Activated naive CD4-positive, alpha-beta T cell treated with anti-CD3 and anti-CD28 coated beads, Interleukin-2, amount 50 U/mL, for 16 hours (primary cell): ENCODE results near the gene CD52.

Experiments used
- DNase-seq: peaks from one replicate; pipeline ENCODE4 v3.0.0-alpha.2; 2020

The CD52 gene

DNA sequence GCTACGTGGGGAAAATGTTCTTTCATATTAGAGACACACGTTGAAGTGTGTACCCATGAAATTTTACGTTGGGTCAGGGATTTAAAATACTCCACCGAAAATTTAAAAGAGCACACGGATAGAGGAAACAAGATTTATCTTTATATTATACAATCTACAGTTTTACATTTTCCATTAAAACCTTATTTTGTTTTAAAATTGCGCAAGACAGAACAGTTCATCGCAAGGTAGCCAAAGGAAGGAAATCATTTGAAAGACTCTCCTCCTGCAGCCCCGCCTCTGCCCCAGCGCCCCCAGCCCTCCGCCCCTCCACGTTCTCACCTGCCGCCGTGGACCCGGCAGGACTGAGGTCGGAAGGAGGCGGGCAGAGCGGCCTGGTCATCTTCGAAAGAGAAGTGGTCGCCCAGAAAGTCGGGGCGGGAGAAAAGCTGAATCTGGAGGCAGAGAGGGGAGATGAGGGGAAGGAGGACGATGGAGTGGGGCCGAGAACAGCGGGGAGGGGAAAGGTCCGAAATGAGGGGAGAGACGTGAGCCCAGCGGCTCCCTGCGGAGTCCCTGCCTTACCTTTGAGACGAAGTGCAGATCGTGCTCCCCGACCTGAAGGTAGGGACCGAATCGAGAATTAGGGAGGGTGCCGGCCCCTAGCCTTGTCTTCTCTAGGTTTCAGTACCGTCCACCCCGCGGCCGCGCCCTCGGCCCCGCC lies 18.2 kb downstream of the CD52 start:
- DNase-seq: no peak

DNA sequence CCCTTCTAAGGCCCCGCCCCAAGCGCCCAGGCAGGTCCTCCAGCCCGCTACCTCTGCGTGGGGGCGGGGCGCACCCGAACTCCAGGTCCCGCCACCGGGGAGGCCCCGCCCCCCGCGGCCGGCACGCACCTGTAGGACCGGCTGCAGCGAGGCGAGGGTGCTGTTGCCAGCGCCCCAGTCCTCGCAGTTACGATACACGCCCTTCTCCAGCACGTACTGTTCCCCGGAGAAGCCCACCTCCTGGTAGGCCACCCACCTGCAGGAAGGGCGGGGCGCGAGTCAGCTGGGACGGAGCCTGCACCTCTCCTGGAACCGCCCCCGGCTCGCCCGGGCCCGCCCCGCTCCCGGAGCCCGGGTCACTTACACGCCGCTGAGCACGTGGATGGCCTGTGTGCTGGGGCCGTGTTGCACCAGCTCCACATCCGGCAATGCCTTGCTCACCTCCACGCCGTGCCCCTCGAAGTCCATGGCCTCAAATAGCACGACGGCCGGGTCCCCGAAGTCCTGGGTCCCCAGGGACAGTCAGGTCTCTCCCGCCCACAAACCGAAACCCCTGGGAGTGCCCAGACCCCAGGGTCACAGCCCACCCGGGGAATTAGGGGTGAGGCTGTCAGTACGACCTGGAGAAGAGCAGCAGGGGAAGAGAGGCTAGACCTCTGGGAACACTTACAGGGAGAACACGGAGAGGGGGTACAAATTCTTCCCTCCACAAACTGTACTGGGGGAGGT lies 18.9 kb downstream of the CD52 start:
- DNase-seq: peak; percentile 84

DNA sequence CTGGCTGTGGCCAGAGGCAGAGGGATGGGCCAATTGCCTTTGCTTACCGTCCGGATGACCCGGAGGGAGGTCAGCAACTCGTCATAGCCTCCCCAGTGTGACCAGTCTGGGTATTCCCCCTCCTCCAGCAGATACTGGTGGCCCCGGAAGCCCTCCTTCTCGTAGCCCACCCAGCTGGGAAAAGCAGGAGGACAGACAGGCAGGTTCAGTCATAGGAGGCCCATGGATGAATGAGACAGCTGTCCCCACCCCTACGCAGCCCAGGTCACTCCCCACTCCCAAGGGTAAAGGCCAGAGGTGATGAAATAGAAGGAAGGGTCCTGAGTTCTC lies 19.4 kb downstream of the CD52 start:
- no peak for DNase-seq

DNA sequence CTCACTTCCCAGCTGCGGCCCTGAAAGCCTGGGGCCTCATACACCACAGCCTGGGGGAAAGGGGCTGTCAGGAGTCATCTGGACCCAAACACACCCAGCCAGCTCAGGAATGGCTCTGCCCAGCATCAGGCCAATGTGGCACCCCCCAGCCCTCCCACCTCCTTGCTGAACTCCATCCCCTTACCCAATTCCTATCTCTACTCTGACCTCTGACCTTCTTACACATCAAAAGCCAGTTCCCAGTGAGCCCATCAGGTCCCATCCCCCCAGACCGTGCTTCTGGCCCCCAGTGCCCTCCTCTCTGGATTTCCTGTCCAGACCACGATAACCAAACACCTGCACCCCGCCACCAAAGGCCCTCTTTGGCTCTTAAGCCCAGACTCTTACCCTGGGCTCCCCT lies 19.9 kb downstream of the CD52 start:
- DNase-seq: no peak

DNA sequence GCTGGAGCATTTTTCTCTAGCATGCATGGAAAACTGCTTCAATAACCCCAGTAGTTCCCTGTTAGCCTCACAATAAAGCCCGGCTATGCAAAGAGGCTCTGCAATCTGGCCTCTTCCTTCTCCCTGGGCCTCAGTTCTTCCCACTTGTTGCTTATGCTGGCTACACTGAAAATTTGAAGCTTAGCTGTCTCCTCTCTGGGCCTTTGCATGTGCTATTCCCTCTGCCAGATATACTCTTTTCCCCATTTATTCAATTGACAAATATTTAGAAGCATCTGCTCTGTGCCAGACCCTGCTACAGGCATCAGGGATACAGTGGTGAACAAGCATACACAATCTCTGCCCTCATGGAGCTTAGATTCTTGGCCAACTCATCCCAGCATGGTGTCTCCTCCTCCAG lies 20.9 kb downstream of the CD52 start:
- DNase-seq: no peak

DNA sequence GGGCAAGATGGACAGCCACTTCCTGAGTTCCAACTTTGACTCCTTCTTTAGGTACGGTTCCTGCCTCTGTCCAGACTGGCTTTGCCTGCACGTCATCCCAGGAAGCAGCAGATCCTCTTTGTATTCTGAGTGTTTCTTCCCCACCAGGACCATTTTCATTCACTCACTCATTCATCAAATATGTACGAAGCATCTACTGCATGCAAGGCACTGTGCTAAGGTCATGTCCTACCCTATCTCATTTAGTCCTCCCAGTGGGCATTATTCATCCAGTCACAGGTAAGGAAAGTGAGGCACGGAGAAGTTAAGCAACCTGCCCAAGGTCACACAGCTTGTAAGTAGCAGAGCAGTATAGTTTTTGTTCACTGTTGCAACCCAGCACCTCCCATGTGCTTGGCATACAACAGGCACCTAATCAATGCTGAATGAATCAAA lies 22.3 kb downstream of the CD52 start:
- DNase-seq: no peak

DNA sequence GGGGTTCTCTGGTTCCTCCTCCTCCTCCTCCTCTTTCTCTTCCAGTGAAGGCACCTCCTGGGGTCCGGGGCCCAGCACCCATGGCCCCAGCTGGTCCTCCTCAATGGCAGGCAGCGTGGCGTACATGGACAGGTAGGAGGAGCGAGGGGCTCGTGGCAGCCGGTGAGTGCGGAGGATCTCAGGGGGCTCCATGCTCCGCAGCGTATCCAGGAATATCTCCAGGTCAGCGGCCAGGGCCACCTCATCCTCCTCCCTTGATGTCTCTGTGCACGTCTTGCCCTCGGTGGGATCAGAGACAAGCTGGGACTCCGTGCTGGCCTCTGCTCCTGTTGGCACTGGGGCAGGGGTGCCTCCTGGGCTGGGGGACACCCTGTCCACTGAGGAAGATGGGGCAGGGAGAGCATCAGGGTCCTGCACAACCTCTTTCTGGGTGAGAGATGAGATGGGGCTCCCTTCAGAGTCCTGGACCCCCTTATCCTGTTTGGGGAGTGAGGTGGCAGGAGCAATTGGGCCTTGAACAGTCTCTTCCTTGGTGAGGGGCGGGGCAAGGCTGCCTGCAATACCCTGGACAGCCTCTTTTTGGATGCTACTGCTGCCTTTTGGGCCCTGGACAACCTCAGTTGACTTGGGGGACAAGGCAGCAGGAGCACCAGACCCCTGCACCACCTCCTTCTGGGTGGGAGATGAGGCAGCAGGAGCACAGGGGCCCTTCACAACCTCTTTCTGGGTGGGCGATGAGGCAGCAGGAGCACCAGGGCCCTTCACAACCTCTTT lies 26.6 kb downstream of the CD52 start:
- DNase-seq: no peak

DNA sequence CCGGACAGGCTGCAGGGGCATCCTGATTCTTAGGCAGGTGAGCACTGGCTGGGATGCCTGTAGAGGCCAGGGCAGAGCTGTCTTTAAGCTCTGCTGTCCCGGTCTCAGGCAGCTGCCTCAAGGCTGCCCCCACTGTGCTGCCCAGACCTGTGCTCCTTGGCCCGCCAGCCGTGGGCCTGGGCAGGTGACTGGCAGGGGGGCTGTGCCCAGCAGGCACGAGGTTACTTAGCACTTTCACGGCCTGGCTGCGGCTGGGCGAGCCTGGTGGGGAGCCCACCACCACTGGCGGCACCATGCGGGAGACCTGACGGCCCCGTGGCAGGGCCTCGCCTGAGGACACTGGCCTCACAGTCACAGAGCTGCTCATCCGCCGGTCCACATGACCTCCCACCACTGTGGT lies 28.0 kb downstream of the CD52 start:
- DNase-seq: no peak

DNA sequence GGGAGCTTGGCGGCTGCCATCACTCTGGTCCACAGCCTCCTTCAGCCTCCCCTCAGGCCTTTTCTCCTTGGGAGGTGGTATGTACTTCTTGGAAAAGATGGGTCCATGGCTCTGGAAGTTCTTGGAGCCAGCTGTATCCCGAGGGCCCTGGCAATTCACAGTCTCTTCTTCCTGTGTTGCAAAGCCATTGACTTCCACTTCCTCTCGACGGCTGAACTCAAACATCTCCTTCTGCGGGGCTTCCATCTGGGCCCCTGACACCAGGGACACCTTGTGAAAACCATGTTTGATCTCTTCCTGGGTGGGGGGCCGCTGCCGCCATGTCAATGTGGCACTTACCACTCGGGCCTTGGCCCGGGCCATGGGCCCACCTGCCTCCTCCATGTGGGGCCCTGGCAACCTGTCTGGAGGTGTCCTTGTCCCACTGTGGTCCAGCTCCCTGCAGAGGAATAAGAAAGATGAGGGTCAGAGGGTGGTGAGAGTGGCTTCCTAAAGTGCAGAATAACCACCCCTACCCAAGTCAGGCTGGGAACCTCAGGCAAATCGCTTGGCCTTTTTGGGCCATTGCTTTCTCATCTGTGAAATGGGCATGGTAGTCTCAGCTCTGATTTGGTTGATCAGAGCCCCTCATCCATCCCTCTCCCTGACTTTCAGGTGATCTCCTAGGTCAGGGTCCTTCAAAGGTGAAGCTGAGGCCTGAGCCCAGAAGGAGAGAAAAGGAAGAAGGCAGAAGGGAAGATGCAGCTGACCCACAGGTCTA lies 28.7 kb downstream of the CD52 start:
- no peak for DNase-seq

DNA sequence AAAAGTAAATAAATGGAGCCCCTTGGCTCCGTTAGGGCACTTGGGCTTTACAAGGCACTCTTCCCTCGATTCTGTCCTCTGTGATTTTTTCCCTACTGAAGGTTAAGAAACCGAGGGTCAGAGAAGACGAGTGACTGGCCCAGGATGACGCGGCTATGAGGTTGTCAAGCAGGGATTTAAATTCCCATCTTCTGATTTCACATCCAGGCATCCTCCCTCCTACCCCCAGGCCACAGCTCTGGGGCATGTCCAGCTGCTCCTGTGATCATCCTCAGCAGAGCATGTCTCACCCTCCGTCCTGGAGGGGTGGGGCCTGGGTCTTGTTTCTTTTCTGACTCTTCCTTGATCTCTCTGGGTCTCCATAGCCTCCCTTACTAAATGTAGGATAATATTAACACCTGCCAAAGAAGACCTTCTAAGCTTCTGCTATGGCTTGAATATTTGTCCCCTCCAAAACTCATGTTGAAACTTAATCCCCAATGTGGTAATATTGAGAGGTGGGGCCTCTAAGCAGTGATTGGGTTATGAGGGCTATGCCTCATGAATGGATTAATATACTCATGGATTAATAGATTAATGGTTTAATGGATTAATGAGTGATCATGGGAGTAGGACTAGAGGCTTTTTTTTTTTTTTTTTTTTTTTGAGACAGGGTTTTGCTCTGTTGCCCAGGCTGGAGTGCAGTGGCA lies 31.6 kb downstream of the CD52 start:
- DNase-seq: no peak

DNA sequence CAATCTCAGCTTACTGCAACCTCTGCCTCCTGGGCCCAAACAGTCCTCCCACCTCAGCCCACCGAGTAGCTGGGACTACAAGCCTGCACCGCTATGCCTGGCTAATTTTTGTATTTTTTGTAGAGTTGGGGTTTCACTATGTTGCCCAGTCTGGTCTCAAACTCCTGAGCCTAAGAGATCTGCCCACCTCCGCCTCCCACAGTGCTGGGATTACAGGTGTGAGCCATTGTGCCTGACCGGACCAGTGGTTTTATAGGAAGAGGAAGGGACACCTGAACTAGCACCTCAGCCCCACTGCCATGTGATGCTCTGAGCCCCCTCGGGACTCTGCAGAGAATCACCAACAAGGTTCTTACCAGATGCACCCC lies 32.1 kb downstream of the CD52 start:
- no peak for DNase-seq

DNA sequence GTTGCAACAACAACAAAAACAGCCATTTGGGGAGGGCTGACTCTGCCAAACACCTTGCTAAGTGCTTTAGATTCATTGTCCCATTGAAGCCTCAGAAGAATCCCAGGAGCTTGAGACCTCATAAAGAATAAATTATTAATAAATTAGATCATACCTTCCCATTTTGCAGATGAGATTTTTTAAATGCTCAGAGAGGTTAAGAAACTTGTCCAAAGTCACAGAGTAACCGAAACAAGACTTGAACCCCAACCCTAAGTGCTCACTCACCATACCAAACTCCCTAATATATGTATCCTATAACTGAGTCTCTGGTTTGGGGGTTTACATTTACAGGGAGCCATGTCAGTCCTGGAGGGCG lies 32.6 kb downstream of the CD52 start:
- no peak for DNase-seq

DNA sequence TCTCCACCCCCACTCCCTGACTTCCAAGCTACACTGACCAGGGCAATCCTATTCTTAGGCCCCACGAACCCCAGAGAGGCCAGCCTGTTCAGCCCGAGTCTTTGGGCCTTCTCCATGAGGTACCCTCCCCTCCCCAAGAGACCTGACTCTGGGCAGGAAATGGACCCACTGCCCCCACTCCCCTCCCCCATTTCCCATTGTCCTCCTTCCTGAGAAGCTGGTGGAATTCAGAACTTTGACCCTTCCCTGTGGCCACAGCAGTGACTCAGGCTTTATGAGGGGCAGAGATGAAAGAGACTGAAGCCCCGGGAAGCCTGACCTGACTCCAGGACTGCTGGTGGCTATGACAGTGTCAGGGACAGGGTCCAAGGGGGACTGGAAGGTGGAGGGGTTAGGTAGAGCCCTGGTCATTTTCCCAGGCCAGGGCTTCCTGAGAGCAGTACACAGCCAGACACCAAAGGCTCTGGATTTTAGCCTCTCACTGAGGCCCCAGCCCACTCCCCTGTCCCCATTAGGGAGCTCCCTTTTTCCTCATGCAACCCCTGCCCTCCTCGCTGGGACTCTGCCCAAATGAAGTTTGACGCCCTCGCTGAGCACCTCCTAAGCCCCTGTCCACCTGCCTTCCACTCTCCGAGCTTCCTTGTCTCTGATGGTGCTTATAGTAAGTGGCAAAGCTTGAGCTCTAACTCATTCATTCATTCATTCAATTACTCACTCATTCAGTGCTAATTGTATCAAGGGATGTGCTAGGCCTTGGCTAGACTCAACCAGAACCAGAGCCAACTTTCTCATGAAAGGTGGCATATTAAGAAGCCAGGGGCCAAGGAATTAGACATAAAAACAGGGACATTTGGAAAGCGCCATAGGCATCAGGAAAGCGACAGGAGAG lies 33.2 kb downstream of the CD52 start:
- no peak for DNase-seq

DNA sequence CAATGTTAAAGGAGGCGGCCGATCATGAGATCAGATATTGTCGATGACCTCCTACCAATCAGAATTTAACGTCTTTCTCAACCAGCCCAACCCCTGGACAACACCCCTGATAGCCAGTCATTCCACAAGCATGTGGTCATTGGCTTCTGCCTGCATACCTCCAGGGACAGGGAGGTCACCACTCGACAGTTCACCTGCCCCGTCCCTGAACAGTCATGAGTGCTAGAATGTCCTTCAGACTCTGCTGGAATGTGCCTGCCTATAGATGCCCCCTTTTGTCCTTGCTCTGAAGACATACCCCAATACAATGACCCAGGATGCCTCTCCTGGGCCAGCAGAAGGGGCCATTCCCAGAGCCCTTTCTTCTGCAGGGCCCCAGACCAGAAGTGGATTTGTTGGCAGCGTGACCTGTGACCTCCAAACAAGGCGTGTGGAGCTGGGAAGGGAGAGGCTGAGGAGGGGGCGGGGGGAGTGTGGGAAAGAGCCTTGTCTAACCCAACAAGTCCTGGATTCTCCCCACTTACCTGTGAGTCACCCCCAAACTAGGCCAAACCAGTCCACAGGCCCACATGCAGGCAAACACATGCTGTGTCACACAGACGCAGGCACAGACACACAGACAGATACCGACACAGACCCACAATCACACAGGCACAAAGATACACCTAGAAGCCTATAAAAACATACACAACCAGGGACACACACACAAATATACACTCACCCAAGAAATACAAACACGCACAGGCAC lies 34.0 kb downstream of the CD52 start:
- DNase-seq: no peak

DNA sequence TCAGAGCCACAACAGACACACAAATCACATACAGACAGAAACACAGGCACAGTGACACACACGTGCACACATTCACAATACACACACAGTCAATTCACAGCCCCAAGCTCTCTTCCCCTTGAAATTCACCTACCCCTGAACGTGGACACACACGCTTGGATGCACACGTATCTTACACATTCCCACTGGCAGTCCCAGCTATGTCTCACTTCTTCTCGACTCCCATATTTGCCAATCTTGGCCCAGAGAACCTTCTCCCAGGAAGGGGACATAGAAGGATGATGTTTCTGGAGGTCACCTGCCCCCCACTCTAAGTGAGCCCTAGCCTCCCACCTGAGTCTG lies 34.6 kb downstream of the CD52 start:
- no peak for DNase-seq

DNA sequence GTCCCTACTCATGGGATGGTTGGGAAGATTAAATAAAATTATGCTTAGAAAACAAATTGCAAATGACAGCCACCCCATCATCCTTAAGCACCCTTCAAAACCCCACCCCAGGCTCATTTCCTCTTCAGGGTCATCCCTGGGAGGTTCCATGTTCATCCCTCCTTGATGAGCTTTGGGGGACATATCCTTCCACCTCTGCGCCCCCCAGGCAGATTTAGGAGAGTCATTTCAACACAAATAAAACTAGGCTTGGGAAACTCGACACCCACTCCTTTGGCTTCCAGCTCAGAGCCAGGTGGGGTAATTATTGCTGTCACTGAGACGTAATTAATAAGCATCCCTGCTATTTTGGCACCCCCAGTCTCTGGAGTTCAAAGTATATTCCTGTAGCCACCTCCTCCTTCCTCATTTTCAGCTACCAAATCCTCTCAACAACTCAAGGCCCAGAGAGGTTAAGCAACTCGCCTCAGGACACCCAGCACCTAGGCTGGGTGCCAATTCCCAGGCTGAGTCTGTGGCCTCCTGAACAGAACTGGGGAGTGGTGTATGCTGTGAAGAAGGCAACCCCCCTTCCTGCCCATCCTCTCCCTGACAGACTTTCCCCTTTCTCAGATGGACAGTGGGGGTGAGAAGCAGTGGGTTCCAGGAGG lies 35.6 kb downstream of the CD52 start:
- no peak for DNase-seq

DNA sequence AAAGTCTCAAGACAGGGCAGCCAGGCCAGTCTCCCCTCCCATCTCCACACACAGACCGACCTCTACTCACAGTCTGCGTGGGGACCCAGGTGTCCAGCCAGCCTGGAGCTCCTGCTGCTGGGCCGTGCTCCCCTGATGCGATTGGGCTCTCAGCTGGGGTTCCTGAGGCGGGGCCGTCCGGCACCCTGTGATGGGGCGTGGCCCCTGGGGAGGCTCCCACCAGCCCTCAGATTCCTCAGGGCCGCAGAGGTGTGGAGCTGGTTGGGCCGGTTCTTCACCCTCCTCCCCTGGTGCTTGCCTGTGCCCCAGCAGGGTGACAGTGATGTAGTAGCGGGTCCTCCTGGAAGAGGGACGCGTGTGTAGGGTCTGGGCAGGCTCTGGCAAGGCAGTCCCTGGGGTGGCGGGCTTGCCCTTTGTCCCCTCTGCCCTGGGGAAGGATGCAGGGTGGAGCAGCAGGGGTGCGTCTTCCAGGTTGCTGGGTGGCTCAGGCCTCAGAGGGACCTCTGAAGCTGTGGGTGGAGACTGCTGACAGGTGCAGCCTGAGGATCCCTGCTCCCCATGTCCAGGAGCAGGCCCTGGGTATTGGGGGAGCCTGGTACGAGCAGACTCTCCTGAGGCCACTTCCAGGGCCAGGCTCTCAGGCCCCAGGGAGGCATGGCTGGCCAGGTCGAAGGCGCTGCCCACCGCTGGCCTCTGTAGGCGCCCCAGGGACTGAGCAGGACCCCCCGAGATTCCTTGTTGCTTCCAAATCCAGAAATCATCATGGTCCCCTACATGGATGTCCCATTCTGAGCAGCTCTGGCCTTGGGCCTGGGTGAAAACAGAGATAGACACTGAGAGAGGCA lies 36.4 kb downstream of the CD52 start, which contains the start of gene CRYBG2:
TSS of gene CRYBG2 (minus strand) at position 155 of the 845 bp plus-strand sequence. CDS start 7,473 bp downstream, outside the sequence.
- DNase-seq: no peak

DNA sequence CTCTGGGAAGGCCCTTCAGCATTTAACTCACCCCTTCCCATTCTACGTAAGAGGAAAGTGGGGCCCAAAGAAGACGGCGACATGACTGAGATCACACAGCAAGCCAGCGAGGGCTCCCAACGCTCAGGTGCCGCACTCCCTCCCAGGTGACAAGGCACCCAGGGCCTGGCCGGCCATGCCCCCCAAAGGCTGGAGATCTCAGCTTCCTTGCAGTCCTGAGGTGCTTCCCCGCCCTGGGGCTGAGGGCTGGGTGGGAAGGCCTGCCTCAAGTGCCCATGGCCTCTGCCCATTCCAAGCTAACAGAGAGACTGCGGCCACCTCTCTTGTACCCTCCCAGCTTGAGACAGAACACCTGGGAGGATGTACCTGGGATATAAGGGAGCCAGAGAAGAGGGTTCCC lies 37.2 kb downstream of the CD52 start:
- no peak for DNase-seq

DNA sequence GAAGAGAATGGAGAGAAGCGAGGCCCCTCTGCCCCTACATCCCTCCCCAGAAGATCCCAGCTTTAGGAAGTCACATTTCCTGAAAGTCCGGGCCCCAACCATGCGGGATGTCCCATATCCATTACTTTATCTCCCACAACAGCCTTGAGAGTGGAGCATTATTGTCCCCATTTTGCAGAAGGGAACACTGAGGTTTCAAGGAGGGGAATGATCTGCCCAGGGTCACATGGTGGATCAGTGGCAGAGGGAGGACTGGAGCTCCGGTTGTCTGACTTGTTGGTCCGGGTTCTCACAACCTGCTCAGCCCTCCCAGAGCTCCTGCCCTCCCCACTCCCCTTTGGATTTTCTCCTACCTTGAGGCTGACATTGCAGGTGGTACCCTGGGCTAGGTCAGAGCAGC lies 38.3 kb downstream of the CD52 start:
- no peak for DNase-seq
